Measurements from ENCODE around the gene TMEM238. TPM values are rescaled to one million over a fixed set of nuclear protein-coding genes. Genes with fewer than 3 reads are reported as not detected.
A peak's percentile ranks its signal among the peaks of the same experiment; 100 is the strongest.

TMEM238 gene, protein sequence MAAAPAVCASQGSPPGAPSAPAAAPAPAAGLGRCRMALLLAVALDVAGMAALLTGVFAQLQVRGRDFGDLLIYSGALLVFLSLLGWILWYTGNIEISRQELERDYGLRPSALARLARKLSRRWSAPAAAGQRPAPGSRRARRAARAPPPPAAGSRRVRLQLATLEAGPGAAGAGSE
- not detected in 2 replicates for polyA plus RNA-seq
- polyA minus RNA-seq: not detected in 2 replicates

GRCh38 chr19:55384131-55384919 is at the start of gene TMEM238:
Gene TMEM238, minus strand, starts transcription at chr19:55384292. Its CDS starts 33 bp downstream, at chr19:55384259.
- H3K9ac ChIP-seq (ENCODE audit: low read length): peak within 1 kb of the TSS; percentile 53
- peaks cover 22% of the 10 kb centered on the region for H3K79me2 ChIP-seq (replicated peaks; ENCODE audit: insufficient read depth, low read length)
- no peaks in the 10 kb centered on the region for H3F3A ChIP-seq (ENCODE audit: insufficient read depth, low read length, poor library complexity, severe bottlenecking)
- TF ChIP-seq EZH2 (IDR thresholded peaks at IDR 0.05; ENCODE audit: borderline replicate concordance, insufficient read depth, low read length, poor library complexity, severe bottlenecking): no peak
- TF ChIP-seq CTCF (IDR thresholded peaks at IDR 0.05; ENCODE audit: poor library complexity, severe bottlenecking): peak; percentile 4
- no peak for TF ChIP-seq SMC3 (conservative IDR thresholded peaks at IDR 0.05; ENCODE audit: poor library complexity)
- H3K4me2 ChIP-seq (ENCODE audit: low read length): peak within 1 kb of the TSS; percentile 42
- H3K4me3 ChIP-seq (ENCODE audit: low read length): peak within 1 kb of the TSS; percentile 88
- no peaks in the 10 kb centered on the region for H3K36me3 ChIP-seq (ENCODE audit: insufficient read depth, low read length)
- peak within 1 kb of the TSS; percentile 86 for H3K27ac ChIP-seq (ENCODE audit: low read length)
- H3K27me3 ChIP-seq (ENCODE audit: insufficient read depth, low read depth, low read length): peaks cover 3% of the 10 kb centered on the region
- peaks cover 21% of the 10 kb centered on the region for H4K20me1 ChIP-seq (ENCODE audit: insufficient read depth)
- no peaks in the 10 kb centered on the region for H3K9me2 ChIP-seq (ENCODE audit: insufficient read depth, low read length)
- H3K9me3 ChIP-seq (ENCODE audit: low read length): no peaks in the 10 kb centered on the region
- H2AFZ ChIP-seq (ENCODE audit: low read depth, low read length): no peak within 1 kb of the TSS

DNA sequence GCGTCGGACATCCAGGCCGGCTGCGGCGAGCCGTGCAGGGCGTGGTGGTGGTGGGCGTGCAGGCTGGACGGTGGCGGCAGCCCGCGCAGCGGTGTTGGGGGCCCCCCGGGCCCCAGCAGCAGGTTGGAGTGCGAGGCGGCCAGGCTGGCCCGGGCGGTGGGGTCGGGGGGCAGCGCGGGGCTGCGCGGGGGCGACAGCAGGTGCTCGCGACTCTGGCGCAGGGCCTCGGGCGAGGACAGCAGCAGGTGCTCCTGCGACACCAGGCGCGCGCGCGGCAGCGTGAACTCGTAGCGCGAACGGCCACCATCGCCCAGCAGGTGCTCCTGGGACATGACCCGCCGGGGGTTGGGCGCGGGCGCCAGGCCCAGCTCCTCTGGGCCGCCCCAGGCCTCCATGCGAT is 49.2 kb upstream of the TMEM238 start:
- Histone ChIP-seq H3K9me2 (ENCODE audit: insufficient read depth, low read length) (no peaks in the 10 kb centered on the region), H3K4me3 (ENCODE audit: low read length) (no peak overlapping the region), H3K4me2 (ENCODE audit: low read length) (no peak overlapping the region), H3K79me2 (replicated peaks; ENCODE audit: insufficient read depth, low read length) (no peaks in the 10 kb centered on the region), H2AFZ (ENCODE audit: low read depth, low read length) (no peak overlapping the region), H3F3A (ENCODE audit: insufficient read depth, low read length, poor library complexity, severe bottlenecking) (no peaks in the 10 kb centered on the region), H3K36me3 (ENCODE audit: insufficient read depth, low read length) (peaks cover 25% of the 10 kb centered on the region), H3K27ac (ENCODE audit: low read length) (no peak overlapping the region), H3K9me3 (ENCODE audit: low read length) (no peaks in the 10 kb centered on the region), H4K20me1 (ENCODE audit: insufficient read depth) (no peaks in the 10 kb centered on the region), H3K9ac (ENCODE audit: low read length) (no peak overlapping the region), H3K27me3 (ENCODE audit: insufficient read depth, low read depth, low read length) (peaks cover 2% of the 10 kb centered on the region)
- no peak for TF ChIP-seq EZH2 (IDR thresholded peaks at IDR 0.05; ENCODE audit: borderline replicate concordance, insufficient read depth, low read length, poor library complexity, severe bottlenecking)
- no peak for TF ChIP-seq TAF1 (IDR thresholded peaks at IDR 0.05; ENCODE audit: low read depth)
- no peak for TF ChIP-seq EP300 (conservative IDR thresholded peaks at IDR 0.05; ENCODE audit: poor library complexity, severe bottlenecking)
- no peak for TF ChIP-seq POLR2AphosphoS5 (IDR thresholded peaks at IDR 0.05)
- no peak for TF ChIP-seq SMC3 (conservative IDR thresholded peaks at IDR 0.05; ENCODE audit: poor library complexity)
- no peak for TF ChIP-seq RAD21 (conservative IDR thresholded peaks at IDR 0.05)
- TF ChIP-seq MXI1 (conservative IDR thresholded peaks at IDR 0.05; ENCODE audit: poor library complexity, severe bottlenecking): no peak
- no peak for TF ChIP-seq REST (IDR thresholded peaks at IDR 0.05; ENCODE audit: borderline replicate concordance)
- TF ChIP-seq CTCF (IDR thresholded peaks at IDR 0.05; ENCODE audit: poor library complexity, severe bottlenecking): no peak

Data from neural cell (in vitro differentiated cells).